Stimulated activated naive B cell treated with anti-CD40 and anti-IgM and Interleukin-4, amounts not matched to agents 10 μg/mL and 1 μg/mL and 100 μg/mL, for 72 hours (primary cell): ENCODE measurements around the gene COL27A1.
"Not testable (repeated sequence)": the region's sequence is repeated elsewhere in the genome, so short reads cannot be mapped to it uniquely, and the experiment has no call there.

Experiments
- ATAC-seq, 2 donors: fragments of 150-1000 bp; cut with Tn5 transposase; replicated peaks; 2 replicates each; pipeline ENCODE4 v1.10.0; 2021; ENCODE audit warnings: moderate library complexity in 1 of 2
- DNase-seq: peaks from one replicate; pipeline ENCODE4 v3.0.0; 2021
- H3K27ac Mint-ChIP-seq: one replicate; pipeline ENCODE4 v1.8.0; 2022; ENCODE audit warnings: mild to moderate bottlenecking, mixed read lengths
- H3K27me3 Mint-ChIP-seq, 2 donors: one replicate each; pipeline ENCODE4 v1.8.0; 2022; ENCODE audit warnings: mixed read lengths in 2 of 2
- H3K36me3 Mint-ChIP-seq, 2 donors: one replicate each; pipeline ENCODE4 v1.8.0; 2022; ENCODE audit warnings: mixed read lengths in 2 of 2, mild to moderate bottlenecking in 1 of 2
- H3K4me1 Mint-ChIP-seq, 2 donors: one replicate each; pipeline ENCODE4 v1.8.0; 2022; ENCODE audit warnings: mixed read lengths in 2 of 2, mild to moderate bottlenecking in 1 of 2
- H3K4me3 Mint-ChIP-seq, 2 donors: one replicate each; pipeline ENCODE4 v1.8.0; 2022; ENCODE audit warnings: mild to moderate bottlenecking in 2 of 2, mixed read lengths in 2 of 2, moderate library complexity in 1 of 2
- H3K9me3 Mint-ChIP-seq, 2 donors: one replicate each; pipeline ENCODE4 v1.8.0; 2022; ENCODE audit warnings: mixed read lengths in 2 of 2, mild to moderate bottlenecking in 1 of 2

The COL27A1 gene

GRCh38 chr9:114119242-114120191, 35.8 kb upstream of the COL27A1 start:
- Mint-ChIP-seq H3K4me3 (no peak overlapping the region), H3K27me3 (peaks cover 28 to 34% of the 10 kb centered on the region in 2 donors), H3K27ac (no peak overlapping the region), H3K9me3 (peaks cover 0 to 3% of the 10 kb centered on the region in 2 donors), H3K4me1 (no peaks in the 10 kb centered on the region), H3K36me3 (no peaks in the 10 kb centered on the region)
- no peak for DNase-seq
- ATAC-seq: no peak

- Mint-ChIP-seq H3K9me3 (peaks cover 0 to 3% of the 10 kb centered on the region in 2 donors), H3K27me3 (peaks cover 28 to 30% of the 10 kb centered on the region in 2 donors), H3K4me1 (no peaks in the 10 kb centered on the region), H3K4me3 (no peak overlapping the region), H3K27ac (no peak overlapping the region), H3K36me3 (no peaks in the 10 kb centered on the region)
- DNase-seq (no peak), ATAC-seq (no peak)
Observed at GRCh38 chr9:114120192-114121014, 34.9 kb upstream of the COL27A1 start.

GRCh38 chr9:114121227-114122135, 33.9 kb upstream of the COL27A1 start:
- no peak overlapping the region for H3K27ac Mint-ChIP-seq
- H3K4me1 Mint-ChIP-seq: no peaks in the 10 kb centered on the region
- no peak overlapping the region for H3K4me3 Mint-ChIP-seq
- peaks cover 28 to 30% of the 10 kb centered on the region in 2 donors for H3K27me3 Mint-ChIP-seq
- no peaks in the 10 kb centered on the region for H3K36me3 Mint-ChIP-seq
- H3K9me3 Mint-ChIP-seq: peaks cover 0 to 3% of the 10 kb centered on the region in 2 donors
- ATAC-seq (no peak), DNase-seq (no peak)

GRCh38 chr9:114122136-114123027, 33.0 kb upstream of the COL27A1 start:
- DNase-seq: no peak

GRCh38 chr9:114123031-114123977, 32.0 kb upstream of the COL27A1 start:
- H3K27me3 Mint-ChIP-seq: peaks cover 25 to 26% of the 10 kb centered on the region in 2 donors
- H3K4me1 Mint-ChIP-seq: no peaks in the 10 kb centered on the region
- no peak for DNase-seq
- no peak overlapping the region for H3K27ac Mint-ChIP-seq
- peaks cover 4 to 10% of the 10 kb centered on the region in 2 donors for H3K9me3 Mint-ChIP-seq
- no peak for ATAC-seq
- no peak overlapping the region for H3K4me3 Mint-ChIP-seq
- H3K36me3 Mint-ChIP-seq: no peaks in the 10 kb centered on the region

More at GRCh38 chr9:114122136-114123027, 33.0 kb upstream of the COL27A1 start:
- no peak overlapping the region for H3K4me3 Mint-ChIP-seq
- no peaks in the 10 kb centered on the region for H3K4me1 Mint-ChIP-seq
- H3K9me3 Mint-ChIP-seq: peaks cover 3 to 6% of the 10 kb centered on the region in 2 donors
- peaks cover 26 to 28% of the 10 kb centered on the region in 2 donors for H3K27me3 Mint-ChIP-seq
- no peak overlapping the region for H3K27ac Mint-ChIP-seq
- no peak for ATAC-seq
- H3K36me3 Mint-ChIP-seq: no peaks in the 10 kb centered on the region

- peaks cover 4 to 10% of the 10 kb centered on the region in 2 donors for H3K9me3 Mint-ChIP-seq
- H3K27me3 Mint-ChIP-seq: peaks cover 20 to 27% of the 10 kb centered on the region in 2 donors
- no peak overlapping the region for H3K27ac Mint-ChIP-seq
- H3K36me3 Mint-ChIP-seq: no peaks in the 10 kb centered on the region
- no peaks in the 10 kb centered on the region for H3K4me1 Mint-ChIP-seq
- DNase-seq (no peak), ATAC-seq (no peak)
- H3K4me3 Mint-ChIP-seq: no peak overlapping the region
Observed at GRCh38 chr9:114124138-114124537, 31.2 kb upstream of the COL27A1 start.

GRCh38 chr9:114124666-114125475, 30.5 kb upstream of the COL27A1 start:
- Mint-ChIP-seq H3K9me3 (peaks cover 4 to 10% of the 10 kb centered on the region in 2 donors), H3K4me1 (no peaks in the 10 kb centered on the region), H3K36me3 (no peaks in the 10 kb centered on the region), H3K4me3 (no peak overlapping the region), H3K27ac (no peak overlapping the region), H3K27me3 (peaks cover 20 to 30% of the 10 kb centered on the region in 2 donors)
- ATAC-seq (no peak), DNase-seq (no peak)

GRCh38 chr9:114125476-114126013, 29.8 kb upstream of the COL27A1 start:
- Mint-ChIP-seq H3K9me3 (peaks cover 4 to 9% of the 10 kb centered on the region in 2 donors), H3K4me3 (no peak overlapping the region), H3K27me3 (peaks cover 18 to 32% of the 10 kb centered on the region in 2 donors), H3K36me3 (no peaks in the 10 kb centered on the region), H3K4me1 (no peaks in the 10 kb centered on the region), H3K27ac (no peak overlapping the region)
- no peak for ATAC-seq
- no peak for DNase-seq

- no peaks in the 10 kb centered on the region for H3K4me1 Mint-ChIP-seq
- ATAC-seq (no peak), DNase-seq (no peak)
- H3K27ac Mint-ChIP-seq: no peak overlapping the region
- no peak overlapping the region for H3K4me3 Mint-ChIP-seq
- H3K36me3 Mint-ChIP-seq: no peaks in the 10 kb centered on the region
- peaks cover 14 to 33% of the 10 kb centered on the region in 2 donors for H3K27me3 Mint-ChIP-seq
- H3K9me3 Mint-ChIP-seq: peaks cover 4 to 7% of the 10 kb centered on the region in 2 donors
Observed at GRCh38 chr9:114126247-114127060, 28.9 kb upstream of the COL27A1 start.

GRCh38 chr9:114128759-114129158, 26.6 kb upstream of the COL27A1 start:
- not testable (repeated sequence) for H3K27ac Mint-ChIP-seq, H3K4me3 Mint-ChIP-seq, H3K36me3 Mint-ChIP-seq, H3K4me1 Mint-ChIP-seq, H3K9me3 Mint-ChIP-seq, ATAC-seq, DNase-seq
- H3K27me3 Mint-ChIP-seq: peaks cover 14 to 37% of the 10 kb centered on the region in 2 donors

GRCh38 chr9:114130141-114130540, 25.2 kb upstream of the COL27A1 start:
- Mint-ChIP-seq H3K36me3 (no peaks in the 10 kb centered on the region), H3K4me3 (no peak overlapping the region), H3K27ac (no peak overlapping the region), H3K4me1 (no peaks in the 10 kb centered on the region), H3K27me3 (peaks cover 14 to 37% of the 10 kb centered on the region in 2 donors), H3K9me3 (peaks cover 4 to 7% of the 10 kb centered on the region in 2 donors)
- no peak for ATAC-seq
- DNase-seq: no peak
